Measurements from ENCODE around the gene TEX26.
"Not testable (repeated sequence)": the region's sequence is repeated elsewhere in the genome, so short reads cannot be mapped to it uniquely, and the experiment has no call there.

The TEX26 gene

GRCh38 chr13:30924721-30925120 is 7.7 kb upstream of the TEX26 start:
- no peaks in the 10 kb centered on the region for H3K9me3 ChIP-seq
- no peak overlapping the region for H3K4me3 ChIP-seq (ENCODE audit: low read depth, low read length)
- no peak for DNase-seq
- no peaks in the 10 kb centered on the region for H3K27me3 ChIP-seq
- no peaks in the 10 kb centered on the region for H3K4me1 ChIP-seq
- TF ChIP-seq CTCF (IDR thresholded peaks at IDR 0.05; ENCODE audit: low read depth, low read length), result no peak
- H3K36me3 ChIP-seq, result no peaks in the 10 kb centered on the region

GRCh38 chr13:30925429-30925828 is 7.0 kb upstream of the TEX26 start:
- H3K4me1 ChIP-seq, result no peaks in the 10 kb centered on the region
- no peak for DNase-seq
- TF ChIP-seq CTCF (IDR thresholded peaks at IDR 0.05; ENCODE audit: low read depth, low read length), result no peak
- no peaks in the 10 kb centered on the region for H3K27me3 ChIP-seq
- no peak overlapping the region for H3K4me3 ChIP-seq (ENCODE audit: low read depth, low read length)
- no peaks in the 10 kb centered on the region for H3K36me3 ChIP-seq
- no peaks in the 10 kb centered on the region for H3K9me3 ChIP-seq

GRCh38 chr13:30926781-30927180 is 5.7 kb upstream of the TEX26 start:
- TF ChIP-seq CTCF (IDR thresholded peaks at IDR 0.05; ENCODE audit: low read depth, low read length), result no peak
- H3K4me1 ChIP-seq, result no peaks in the 10 kb centered on the region
- H3K27me3 ChIP-seq, result no peaks in the 10 kb centered on the region
- no peaks in the 10 kb centered on the region for H3K9me3 ChIP-seq
- H3K36me3 ChIP-seq, result no peaks in the 10 kb centered on the region
- DNase-seq, result no peak
- no peak overlapping the region for H3K4me3 ChIP-seq (ENCODE audit: low read depth, low read length)

- H3K36me3 ChIP-seq; H3K4me1 ChIP-seq; H3K9me3 ChIP-seq; H3K4me3 ChIP-seq (ENCODE audit: low read depth, low read length); DNase-seq; H3K27me3 ChIP-seq: not testable (repeated sequence)
Measured at GRCh38 chr13:30927188-30927587, 5.3 kb upstream of the TEX26 start.

- Histone ChIP-seq H3K27me3 (no peaks in the 10 kb centered on the region), H3K36me3 (no peaks in the 10 kb centered on the region), H3K9me3 (no peaks in the 10 kb centered on the region), H3K4me1 (no peaks in the 10 kb centered on the region), H3K4me3 (ENCODE audit: low read depth, low read length) (no peak overlapping the region)
- no peak for DNase-seq
- TF ChIP-seq CTCF (IDR thresholded peaks at IDR 0.05; ENCODE audit: low read depth, low read length), result no peak
Measured at GRCh38 chr13:30927595-30927994, 4.9 kb upstream of the TEX26 start.

- no peaks in the 10 kb centered on the region for H3K9me3 ChIP-seq
- no peaks in the 10 kb centered on the region for H3K4me1 ChIP-seq
- H3K36me3 ChIP-seq, result no peaks in the 10 kb centered on the region
- no peaks in the 10 kb centered on the region for H3K27me3 ChIP-seq
- TF ChIP-seq CTCF (IDR thresholded peaks at IDR 0.05; ENCODE audit: low read depth, low read length), result no peak
- no peak overlapping the region for H3K4me3 ChIP-seq (ENCODE audit: low read depth, low read length)
- DNase-seq, result no peak
Measured at GRCh38 chr13:30928978-30929377, 3.5 kb upstream of the TEX26 start.

GRCh38 chr13:30933354-30933670 is 856 bp downstream of the TEX26 start:
- Histone ChIP-seq H3K4me3 (ENCODE audit: low read depth, low read length) (no peak overlapping the region), H3K9me3 (no peaks in the 10 kb centered on the region), H3K36me3 (no peaks in the 10 kb centered on the region), H3K4me1 (no peaks in the 10 kb centered on the region), H3K27me3 (no peaks in the 10 kb centered on the region)
- TF ChIP-seq CTCF (IDR thresholded peaks at IDR 0.05; ENCODE audit: low read depth, low read length), result no peak
- DNase-seq, result no peak

Data from BE2C (cell line).